HG02840 (cell line): ENCODE results near the gene TPCN2.

Source experiments
- ATAC-seq: cut with Tn5 transposase; IDR thresholded peaks from one replicate; pipeline ENCODE4 v1.9.1; 2021; ENCODE audit warnings: mild to moderate bottlenecking, moderate library complexity, moderate number of reproducible peaks; ENCODE audit not compliant: unreplicated experiment, low FRiP score

The TPCN2 gene

DNA sequence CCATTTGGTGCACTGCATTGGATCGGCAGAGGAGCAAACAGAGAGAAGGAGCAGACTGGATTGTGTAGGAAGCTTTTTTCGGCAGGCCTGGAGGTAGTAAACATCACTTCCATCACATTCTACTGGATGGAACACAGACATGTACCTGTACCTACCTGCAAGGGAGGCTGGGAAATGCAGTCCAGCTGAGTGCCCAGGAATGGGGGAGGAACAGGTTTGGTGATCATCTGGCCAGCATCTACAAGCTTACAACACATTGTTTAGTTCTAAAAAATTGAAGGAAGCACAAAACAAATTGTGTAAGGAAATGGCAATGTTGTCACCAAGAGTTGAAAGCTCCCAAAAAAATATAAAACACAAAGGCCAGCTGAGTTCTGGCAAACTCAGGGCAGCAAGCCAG lies 126.1 kb downstream of the TPCN2 start:
- ATAC-seq, result no peak

DNA sequence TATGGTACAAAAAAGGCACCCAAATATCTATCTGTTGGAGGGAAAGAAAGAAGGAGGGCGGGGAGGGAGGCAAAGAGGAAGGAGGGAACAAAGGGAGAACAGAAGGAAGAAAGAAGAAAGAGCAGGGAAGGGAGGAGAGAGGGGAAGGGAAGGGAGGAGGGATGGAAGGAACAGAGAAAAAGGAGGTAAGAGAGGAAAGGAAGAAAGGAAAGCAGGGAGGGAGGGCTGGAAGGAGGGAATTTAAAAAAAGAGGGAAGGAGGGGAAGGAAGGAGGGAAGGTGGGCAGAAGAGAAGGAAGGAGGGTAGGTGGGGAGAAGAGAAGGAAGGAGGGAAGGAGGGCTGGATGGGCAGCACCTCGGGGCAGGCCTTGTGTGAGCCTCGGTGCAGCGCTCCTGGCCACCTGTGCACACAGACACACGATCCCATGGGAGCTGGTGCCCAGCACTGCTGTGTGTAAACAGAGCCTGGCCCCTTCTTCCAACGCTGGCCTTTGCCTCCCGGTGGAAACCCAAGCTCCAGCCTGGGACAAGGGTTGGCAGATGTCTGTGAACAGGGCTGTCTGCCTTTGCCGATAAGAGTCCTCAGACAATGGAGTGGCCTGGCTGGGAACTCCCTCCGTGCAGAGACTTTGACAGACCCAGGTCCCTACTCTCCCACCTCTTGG lies 130.2 kb downstream of the TPCN2 start:
- ATAC-seq, result no peak

DNA sequence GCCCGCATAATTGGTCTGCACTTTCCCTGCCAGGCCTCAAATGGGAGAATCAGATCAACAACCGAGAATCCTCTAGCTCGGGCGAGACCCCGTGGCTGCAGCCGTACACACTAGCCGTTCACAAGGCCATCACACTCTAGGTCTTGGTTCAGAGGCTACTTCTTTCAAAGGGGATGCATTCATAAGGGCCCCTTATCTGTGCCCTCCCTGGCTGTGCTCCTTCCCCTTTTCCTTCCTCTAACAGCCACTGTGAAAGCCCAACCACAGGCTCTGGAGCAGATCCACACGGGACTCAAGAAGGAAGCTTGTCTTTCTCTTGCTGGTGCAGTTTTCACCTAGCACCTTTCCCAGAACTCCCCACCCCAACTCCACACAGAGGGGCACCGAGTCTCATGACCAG lies 131.5 kb downstream of the TPCN2 start:
- no peak for ATAC-seq

DNA sequence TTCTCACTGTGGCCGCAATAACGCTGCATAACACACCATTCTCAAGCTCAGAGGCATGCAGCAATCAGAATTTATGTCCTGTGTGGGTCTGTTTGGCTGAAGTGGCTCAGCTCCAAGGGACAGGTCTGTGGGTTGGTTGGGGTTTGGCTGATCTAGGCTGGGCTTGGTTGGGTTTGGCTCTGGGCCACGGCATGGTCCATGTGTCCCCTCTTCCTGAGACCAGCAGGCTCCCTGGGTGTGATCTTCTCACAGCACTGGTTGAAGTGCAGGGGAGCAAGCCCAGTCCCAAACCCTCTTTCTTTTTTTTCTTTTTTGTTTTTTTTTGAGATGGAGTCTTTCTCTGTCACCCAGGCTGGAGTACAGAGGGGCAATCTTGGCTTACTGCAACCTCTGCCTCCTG lies 132.0 kb downstream of the TPCN2 start:
- ATAC-seq, result no peak

DNA sequence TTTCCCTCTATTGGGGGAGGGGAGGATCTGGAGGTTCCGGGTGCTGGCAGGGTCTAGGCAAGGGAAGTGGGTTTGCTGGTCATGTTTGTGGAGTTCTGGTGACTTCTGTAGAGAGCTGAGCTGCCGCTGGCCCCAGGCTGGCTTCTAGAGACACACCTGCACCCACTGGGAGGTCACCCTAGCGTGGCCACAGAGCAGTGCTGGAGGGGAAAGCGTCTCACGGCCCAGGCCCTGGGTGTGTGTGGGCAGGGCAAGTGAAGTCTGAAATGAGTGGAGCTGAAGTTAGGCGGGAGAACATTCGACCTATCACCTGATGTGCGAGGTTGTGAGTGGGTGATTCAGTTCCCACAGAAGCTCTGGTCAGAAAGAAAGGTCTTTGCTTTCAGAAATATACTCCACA lies 134.9 kb downstream of the TPCN2 start:
- no peak for ATAC-seq
